Activated effector memory CD4-positive, alpha-beta T cell treated with Interleukin-2 at 50 U/mL for 16 hours (primary cell): ENCODE measurements around the gene RYR2.

Experiments used
- DNase-seq: peaks from one replicate; pipeline ENCODE4 v3.0.0-alpha.2; 2020

RYR2 gene

DNA sequence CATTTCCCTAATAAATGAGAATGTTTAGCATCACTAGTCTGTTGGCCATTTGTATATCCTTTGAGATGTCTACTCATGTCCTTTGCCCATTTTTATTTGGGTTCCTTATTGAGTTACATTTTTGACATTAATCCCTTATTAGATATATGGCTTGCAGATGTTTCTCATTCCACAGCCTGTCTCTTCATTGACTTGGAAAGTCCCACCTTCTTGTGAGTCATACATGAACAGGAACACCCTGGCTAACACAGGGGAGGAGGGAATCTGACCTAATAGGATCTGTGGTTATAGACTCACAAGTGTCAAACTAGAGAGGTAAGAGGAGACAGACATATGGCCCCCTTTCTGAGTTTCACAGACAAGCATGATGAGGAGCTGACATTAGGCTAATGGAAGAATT lies 837.2 kb downstream of the RYR2 start:
- no peak for DNase-seq
